Measurements from ENCODE around the gene LY6G5C. TPM values are rescaled to one million over a fixed set of nuclear protein-coding genes. Genes with fewer than 3 reads are reported as not detected.

Gene LY6G5C
- total and polyA plus RNA-seq, 2 of the 13 experiments (the other 11 are each of a cell fraction or from before 2014, with no cell fraction given): 0.33 to 0.55 TPM

DNA sequence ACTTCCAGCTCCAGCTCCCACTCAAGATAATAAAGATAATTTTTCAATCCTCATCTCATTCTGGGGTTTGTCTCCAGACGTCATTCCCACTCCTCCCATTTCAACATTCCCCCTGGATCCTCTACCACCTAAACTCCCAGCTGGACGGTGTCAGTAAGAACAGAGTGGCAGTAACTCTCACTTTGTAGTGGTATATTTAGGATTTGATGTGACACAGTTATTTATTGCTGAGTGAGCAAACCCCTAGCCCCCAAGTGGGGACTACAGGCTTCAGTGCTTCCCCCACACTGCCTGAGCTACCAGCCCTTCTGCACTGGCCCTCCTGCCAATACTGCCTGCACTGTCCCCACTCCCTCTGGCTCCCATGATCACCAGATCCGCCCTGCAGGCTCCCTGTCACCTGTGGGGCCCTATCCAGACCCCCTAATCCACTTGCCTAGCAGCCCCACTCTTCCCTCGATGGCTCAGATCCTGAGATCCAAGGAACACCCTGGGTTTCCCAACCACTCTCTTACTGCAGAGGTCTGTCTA, 22.6 kb downstream of the LY6G5C start (continued):
- TF ChIP-seq, protein P1, sequence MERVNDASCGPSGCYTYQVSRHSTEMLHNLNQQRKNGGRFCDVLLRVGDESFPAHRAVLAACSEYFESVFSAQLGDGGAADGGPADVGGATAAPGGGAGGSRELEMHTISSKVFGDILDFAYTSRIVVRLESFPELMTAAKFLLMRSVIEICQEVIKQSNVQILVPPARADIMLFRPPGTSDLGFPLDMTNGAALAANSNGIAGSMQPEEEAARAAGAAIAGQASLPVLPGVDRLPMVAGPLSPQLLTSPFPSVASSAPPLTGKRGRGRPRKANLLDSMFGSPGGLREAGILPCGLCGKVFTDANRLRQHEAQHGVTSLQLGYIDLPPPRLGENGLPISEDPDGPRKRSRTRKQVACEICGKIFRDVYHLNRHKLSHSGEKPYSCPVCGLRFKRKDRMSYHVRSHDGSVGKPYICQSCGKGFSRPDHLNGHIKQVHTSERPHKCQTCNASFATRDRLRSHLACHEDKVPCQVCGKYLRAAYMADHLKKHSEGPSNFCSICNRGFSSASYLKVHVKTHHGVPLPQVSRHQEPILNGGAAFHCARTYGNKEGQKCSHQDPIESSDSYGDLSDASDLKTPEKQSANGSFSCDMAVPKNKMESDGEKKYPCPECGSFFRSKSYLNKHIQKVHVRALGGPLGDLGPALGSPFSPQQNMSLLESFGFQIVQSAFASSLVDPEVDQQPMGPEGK (CRISPR knock-in tag; IDR thresholded peaks at IDR 0.05): no peak; the same call in 1 of the 2 replicates
- TF ChIP-seq CAMTA2 (CRISPR knock-in tag; IDR thresholded peaks at IDR 0.05; ENCODE audit: borderline replicate concordance): 0 out of 2 replicates have a peak, but pooled peaks have one; percentile 32
- TF ChIP-seq, protein P2, sequence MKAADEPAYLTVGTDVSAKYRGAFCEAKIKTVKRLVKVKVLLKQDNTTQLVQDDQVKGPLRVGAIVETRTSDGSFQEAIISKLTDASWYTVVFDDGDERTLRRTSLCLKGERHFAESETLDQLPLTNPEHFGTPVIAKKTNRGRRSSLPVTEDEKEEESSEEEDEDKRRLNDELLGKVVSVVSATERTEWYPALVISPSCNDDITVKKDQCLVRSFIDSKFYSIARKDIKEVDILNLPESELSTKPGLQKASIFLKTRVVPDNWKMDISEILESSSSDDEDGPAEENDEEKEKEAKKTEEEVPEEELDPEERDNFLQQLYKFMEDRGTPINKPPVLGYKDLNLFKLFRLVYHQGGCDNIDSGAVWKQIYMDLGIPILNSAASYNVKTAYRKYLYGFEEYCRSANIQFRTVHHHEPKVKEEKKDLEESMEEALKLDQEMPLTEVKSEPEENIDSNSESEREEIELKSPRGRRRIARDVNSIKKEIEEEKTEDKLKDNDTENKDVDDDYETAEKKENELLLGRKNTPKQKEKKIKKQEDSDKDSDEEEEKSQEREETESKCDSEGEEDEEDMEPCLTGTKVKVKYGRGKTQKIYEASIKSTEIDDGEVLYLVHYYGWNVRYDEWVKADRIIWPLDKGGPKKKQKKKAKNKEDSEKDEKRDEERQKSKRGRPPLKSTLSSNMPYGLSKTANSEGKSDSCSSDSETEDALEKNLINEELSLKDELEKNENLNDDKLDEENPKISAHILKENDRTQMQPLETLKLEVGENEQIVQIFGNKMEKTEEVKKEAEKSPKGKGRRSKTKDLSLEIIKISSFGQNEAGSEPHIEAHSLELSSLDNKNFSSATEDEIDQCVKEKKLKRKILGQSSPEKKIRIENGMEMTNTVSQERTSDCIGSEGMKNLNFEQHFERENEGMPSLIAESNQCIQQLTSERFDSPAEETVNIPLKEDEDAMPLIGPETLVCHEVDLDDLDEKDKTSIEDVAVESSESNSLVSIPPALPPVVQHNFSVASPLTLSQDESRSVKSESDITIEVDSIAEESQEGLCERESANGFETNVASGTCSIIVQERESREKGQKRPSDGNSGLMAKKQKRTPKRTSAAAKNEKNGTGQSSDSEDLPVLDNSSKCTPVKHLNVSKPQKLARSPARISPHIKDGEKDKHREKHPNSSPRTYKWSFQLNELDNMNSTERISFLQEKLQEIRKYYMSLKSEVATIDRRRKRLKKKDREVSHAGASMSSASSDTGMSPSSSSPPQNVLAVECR (CRISPR knock-in tag; IDR thresholded peaks at IDR 0.05; ENCODE audit: borderline replicate concordance): peak; percentile 11; the same call in 1 of the 2 replicates
- TF ChIP-seq SIN3A (IDR thresholded peaks at IDR 0.05; ENCODE audit: borderline replicate concordance, low read depth, low read length): 0 out of 2 replicates have a peak, but pooled peaks have one; percentile 10
- TF ChIP-seq SSRP1 (CRISPR knock-in tag; IDR thresholded peaks at IDR 0.05): peak; percentile 45; the same call in 1 of the 2 replicates
- TF ChIP-seq, protein P3, sequence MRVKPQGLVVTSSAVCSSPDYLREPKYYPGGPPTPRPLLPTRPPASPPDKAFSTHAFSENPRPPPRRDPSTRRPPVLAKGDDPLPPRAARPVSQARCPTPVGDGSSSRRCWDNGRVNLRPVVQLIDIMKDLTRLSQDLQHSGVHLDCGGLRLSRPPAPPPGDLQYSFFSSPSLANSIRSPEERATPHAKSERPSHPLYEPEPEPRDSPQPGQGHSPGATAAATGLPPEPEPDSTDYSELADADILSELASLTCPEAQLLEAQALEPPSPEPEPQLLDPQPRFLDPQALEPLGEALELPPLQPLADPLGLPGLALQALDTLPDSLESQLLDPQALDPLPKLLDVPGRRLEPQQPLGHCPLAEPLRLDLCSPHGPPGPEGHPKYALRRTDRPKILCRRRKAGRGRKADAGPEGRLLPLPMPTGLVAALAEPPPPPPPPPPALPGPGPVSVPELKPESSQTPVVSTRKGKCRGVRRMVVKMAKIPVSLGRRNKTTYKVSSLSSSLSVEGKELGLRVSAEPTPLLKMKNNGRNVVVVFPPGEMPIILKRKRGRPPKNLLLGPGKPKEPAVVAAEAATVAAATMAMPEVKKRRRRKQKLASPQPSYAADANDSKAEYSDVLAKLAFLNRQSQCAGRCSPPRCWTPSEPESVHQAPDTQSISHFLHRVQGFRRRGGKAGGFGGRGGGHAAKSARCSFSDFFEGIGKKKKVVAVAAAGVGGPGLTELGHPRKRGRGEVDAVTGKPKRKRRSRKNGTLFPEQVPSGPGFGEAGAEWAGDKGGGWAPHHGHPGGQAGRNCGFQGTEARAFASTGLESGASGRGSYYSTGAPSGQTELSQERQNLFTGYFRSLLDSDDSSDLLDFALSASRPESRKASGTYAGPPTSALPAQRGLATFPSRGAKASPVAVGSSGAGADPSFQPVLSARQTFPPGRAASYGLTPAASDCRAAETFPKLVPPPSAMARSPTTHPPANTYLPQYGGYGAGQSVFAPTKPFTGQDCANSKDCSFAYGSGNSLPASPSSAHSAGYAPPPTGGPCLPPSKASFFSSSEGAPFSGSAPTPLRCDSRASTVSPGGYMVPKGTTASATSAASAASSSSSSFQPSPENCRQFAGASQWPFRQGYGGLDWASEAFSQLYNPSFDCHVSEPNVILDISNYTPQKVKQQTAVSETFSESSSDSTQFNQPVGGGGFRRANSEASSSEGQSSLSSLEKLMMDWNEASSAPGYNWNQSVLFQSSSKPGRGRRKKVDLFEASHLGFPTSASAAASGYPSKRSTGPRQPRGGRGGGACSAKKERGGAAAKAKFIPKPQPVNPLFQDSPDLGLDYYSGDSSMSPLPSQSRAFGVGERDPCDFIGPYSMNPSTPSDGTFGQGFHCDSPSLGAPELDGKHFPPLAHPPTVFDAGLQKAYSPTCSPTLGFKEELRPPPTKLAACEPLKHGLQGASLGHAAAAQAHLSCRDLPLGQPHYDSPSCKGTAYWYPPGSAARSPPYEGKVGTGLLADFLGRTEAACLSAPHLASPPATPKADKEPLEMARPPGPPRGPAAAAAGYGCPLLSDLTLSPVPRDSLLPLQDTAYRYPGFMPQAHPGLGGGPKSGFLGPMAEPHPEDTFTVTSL (CRISPR knock-in tag; IDR thresholded peaks at IDR 0.05; ENCODE audit: borderline replicate concordance): no peak
- no peak for TF ChIP-seq MBNL3 (CRISPR knock-in tag; conservative IDR thresholded peaks at IDR 0.05)
- no peak for TF ChIP-seq HNF4G (IDR thresholded peaks at IDR 0.05; ENCODE audit: borderline replicate concordance, low read depth, low read length)
- 0 out of 2 replicates have a peak, but pooled peaks have one; percentile 23 for TF ChIP-seq HNF4G (CRISPR knock-in tag; IDR thresholded peaks at IDR 0.05; ENCODE audit: borderline replicate concordance, low read depth)
